ENCODE results near the gene CLDN9. TPM values are rescaled to one million over a fixed set of nuclear protein-coding genes. Genes with fewer than 3 reads are reported as not detected.
A peak's percentile ranks its signal among the peaks of the same experiment; 100 is the strongest.
"Not testable (repeated sequence)": the region's sequence is repeated elsewhere in the genome, so short reads cannot be mapped to it uniquely, and the experiment has no call there.

The CLDN9 gene
- total RNA-seq, 1 donor from 2014 or later, result 0.99 TPM

- no peak for TF ChIP-seq CTCF (conservative IDR thresholded peaks at IDR 0.05)
- Mint-ChIP-seq H3K9me3 (no peaks in the 10 kb centered on the region), H3K27me3 (peaks cover 25% of the 10 kb centered on the region), H3K36me3 (peaks cover 10% of the 10 kb centered on the region), H3K4me1 (ENCODE audit: unreplicated experiment) (no peaks in the 10 kb centered on the region), H3K4me3 (peak overlapping the region; percentile 31), H3K27ac (no peak overlapping the region)
- DNase-seq (ENCODE audit: extremely low spot score, unreplicated experiment), result no peak
Measured at GRCh38 chr16:3054965-3055733, 42.4 kb downstream of the CLDN9 start.

GRCh38 chr16:3055734-3056115 lies 43.0 kb downstream of the CLDN9 start:
- not testable (repeated sequence) for DNase-seq (ENCODE audit: extremely low spot score, unreplicated experiment); H3K36me3 Mint-ChIP-seq; H3K4me3 Mint-ChIP-seq; H3K27ac Mint-ChIP-seq; H3K9me3 Mint-ChIP-seq; H3K4me1 Mint-ChIP-seq (ENCODE audit: unreplicated experiment)
- peaks cover 19% of the 10 kb centered on the region for H3K27me3 Mint-ChIP-seq

- Mint-ChIP-seq H3K4me1 (ENCODE audit: unreplicated experiment) (no peaks in the 10 kb centered on the region), H3K4me3 (no peak overlapping the region), H3K27me3 (peaks cover 10% of the 10 kb centered on the region), H3K36me3 (peaks cover 10% of the 10 kb centered on the region), H3K9me3 (no peaks in the 10 kb centered on the region), H3K27ac (no peak overlapping the region)
- TF ChIP-seq CTCF (conservative IDR thresholded peaks at IDR 0.05), result no peak
- DNase-seq (ENCODE audit: extremely low spot score, unreplicated experiment), result no peak
Measured at GRCh38 chr16:3056336-3057180, 43.8 kb downstream of the CLDN9 start.

- TF ChIP-seq CTCF (conservative IDR thresholded peaks at IDR 0.05), result no peak
- Mint-ChIP-seq H3K4me3 (peak overlapping the region; percentile 28), H3K4me1 (ENCODE audit: unreplicated experiment) (no peaks in the 10 kb centered on the region)
Measured at GRCh38 chr16:3057181-3058138, 44.7 kb downstream of the CLDN9 start.

GRCh38 chr16:3058139-3059030 lies 45.7 kb downstream of the CLDN9 start:
- Mint-ChIP-seq H3K4me3 (peak overlapping the region; percentile 86), H3K4me1 (ENCODE audit: unreplicated experiment) (no peaks in the 10 kb centered on the region), H3K27me3 (peaks cover 5% of the 10 kb centered on the region), H3K9me3 (no peaks in the 10 kb centered on the region), H3K27ac (no peak overlapping the region), H3K36me3 (peaks cover 6% of the 10 kb centered on the region)
- DNase-seq (ENCODE audit: extremely low spot score, unreplicated experiment), result no peak
- no peak for TF ChIP-seq CTCF (conservative IDR thresholded peaks at IDR 0.05)

More at GRCh38 chr16:3057181-3058138, 44.7 kb downstream of the CLDN9 start:
- H3K36me3 Mint-ChIP-seq, result peaks cover 6% of the 10 kb centered on the region
- H3K27ac Mint-ChIP-seq, result no peak overlapping the region
- no peaks in the 10 kb centered on the region for H3K9me3 Mint-ChIP-seq
- peaks cover 5% of the 10 kb centered on the region for H3K27me3 Mint-ChIP-seq
- DNase-seq (ENCODE audit: extremely low spot score, unreplicated experiment), result no peak

Data from type B pancreatic cell (in vitro differentiated cells).